GM18508 (cell line): Measurements from ENCODE around the gene ZNRD2.

Experiments
- ATAC-seq: cut with Tn5 transposase; IDR thresholded peaks from one replicate; pipeline ENCODE4 v1.9.1; 2021; ENCODE audit warnings: moderate number of reproducible peaks; ENCODE audit not compliant: insufficient read depth, unreplicated experiment

Gene ZNRD2

DNA sequence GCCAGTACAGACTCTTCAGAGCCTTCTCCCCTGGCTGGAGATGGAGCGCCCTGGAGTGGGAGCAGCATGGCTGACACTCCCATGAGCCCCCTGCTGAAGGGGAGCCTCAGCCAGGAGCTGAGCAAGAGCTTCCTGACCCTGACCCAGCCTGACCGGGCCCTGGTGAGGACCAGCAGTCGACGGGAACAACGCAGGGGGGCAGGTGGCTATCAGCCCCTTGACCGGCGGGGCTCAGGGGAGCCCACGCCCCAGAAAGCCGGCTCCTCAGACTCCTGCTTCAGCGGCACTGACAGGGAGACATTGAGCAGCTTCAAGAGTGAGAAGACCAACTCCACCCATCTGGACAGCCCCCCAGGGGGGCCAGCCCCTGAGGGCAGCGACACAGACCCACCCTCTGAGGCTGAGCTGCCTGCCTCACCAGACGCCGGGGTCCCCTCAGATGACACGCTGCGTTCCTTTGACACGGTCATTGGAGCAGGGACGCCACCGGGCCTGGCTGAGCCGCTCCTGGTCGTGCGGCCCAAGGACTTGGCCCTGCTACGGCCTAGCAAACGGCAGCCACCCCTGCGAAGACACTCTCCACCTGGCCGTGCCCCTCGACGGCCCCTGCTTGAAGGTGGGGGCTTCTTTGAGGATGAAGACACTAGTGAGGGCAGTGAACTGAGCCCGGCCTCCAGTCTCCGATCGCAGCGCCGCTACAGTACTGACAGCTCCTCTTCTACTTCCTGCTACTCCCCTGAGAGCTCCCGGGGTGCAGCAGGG is 47.9 kb downstream of the ZNRD2 start:
- no peak for ATAC-seq

DNA sequence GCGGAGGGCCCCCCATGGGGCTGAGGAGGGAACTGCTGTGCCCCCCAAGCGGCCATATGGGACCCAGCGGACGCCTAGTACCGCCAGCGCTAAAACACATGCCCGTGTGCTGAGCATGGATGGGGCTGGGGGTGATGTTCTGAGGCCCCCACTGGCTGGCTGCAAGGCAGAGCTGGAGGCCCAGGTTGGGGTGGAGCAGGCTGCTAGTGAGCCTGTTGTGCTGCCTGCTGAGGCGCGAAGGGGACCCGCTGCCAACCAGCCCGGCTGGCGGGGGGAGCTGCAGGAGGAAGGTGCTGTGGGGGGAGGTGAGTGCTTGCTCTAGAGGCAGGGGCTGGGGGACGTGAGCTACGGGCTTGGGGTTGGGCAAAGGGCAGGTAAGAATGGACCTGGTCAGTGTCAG is 48.5 kb downstream of the ZNRD2 start:
- ATAC-seq: no peak

DNA sequence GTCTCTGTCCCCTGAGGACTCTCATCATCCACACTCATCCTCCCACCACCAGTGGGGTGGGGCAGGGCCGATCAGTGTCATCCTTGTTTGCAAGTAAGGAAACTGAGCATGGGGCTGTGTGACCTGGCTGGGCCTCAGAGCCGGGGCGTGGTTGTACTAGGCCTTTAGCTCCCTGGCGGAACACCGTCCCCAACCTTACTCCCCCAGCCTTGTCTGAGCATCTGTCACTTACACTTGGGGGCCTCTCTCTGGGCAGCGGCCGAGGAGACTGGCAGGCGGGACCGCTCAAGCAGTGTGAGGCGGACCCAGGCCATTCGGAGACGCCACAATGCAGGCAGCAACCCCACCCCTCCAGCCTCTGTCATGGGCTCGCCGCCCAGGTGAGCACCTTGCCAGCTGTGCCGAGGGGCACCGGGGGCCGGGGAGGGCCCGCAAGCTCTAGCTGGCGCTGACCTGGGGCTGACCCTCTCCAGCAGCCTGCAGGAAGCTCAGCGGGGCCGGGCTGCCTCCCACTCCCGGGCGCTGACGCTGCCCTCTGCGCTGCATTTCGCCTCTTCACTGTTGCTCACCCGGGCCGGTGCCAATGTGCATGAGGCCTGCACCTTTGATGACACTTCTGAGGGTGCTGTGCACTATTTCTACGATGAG is 49.1 kb downstream of the ZNRD2 start:
- ATAC-seq: no peak

DNA sequence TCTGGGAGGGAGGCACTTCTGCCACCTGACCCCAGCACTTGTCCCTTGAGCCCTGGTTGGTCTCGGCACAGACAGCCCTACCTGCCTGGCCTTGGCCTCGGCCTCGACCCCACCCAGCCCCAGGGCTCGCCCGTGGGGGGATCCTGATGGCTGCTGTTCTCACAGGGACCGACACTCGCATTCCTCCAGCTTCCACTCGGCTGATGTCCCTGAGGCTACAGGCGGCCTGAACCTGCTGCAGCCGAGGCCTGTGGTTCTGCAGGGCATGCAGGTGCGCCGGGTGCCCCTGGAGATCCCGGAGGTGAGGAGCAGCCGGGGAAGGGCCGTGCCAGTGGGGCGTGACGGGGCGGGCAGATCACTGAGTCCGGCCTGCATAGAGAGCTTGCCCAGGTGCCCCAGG is 50.4 kb downstream of the ZNRD2 start:
- ATAC-seq: no peak

DNA sequence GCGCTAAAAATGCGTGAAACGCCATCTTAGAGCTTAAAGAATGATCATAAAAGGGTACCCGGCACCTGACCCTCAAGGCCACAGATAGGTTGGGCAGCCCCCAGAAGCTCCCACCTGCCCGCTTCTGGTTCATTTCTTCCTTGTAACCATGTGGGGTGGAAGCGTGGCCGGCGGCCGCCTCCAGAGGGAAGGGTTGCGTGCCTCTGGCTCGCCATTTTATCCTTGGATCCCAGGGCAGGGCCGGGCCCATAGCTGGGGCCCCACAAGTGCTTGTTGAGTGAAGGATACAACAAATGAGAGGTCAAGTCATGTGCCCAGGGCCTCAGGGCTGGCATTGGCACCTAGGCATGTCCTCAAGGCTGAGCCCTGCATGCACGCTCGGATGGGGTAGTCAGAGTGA is 51.2 kb downstream of the ZNRD2 start:
- ATAC-seq: no peak
